Kidney epithelial cell (primary cell): ENCODE results near the gene PDCD5. TPM values are rescaled to one million over a fixed set of nuclear protein-coding genes. Genes with fewer than 3 reads are reported as not detected.

Source experiments
- DNase-seq: peaks from one replicate; pipeline ENCODE4 v3.0.0-alpha.2; 2010; ENCODE audit warnings: low read depth
- H3K27me3 ChIP-seq: 2 replicates; pipeline ENCODE4 v1.6.0; 2011; ENCODE audit warnings: low read length; ENCODE audit not compliant: control insufficient read depth, insufficient read depth
- H3K36me3 ChIP-seq: 2 replicates; pipeline ENCODE4 v1.5.1; 2011; ENCODE audit warnings: low read length; ENCODE audit not compliant: control insufficient read depth, insufficient read depth
- H3K4me3 ChIP-seq: 2 replicates; pipeline ENCODE4 v1.5.1; 2011; ENCODE audit warnings: low read depth, mild to moderate bottlenecking, control low read depth, low read length
- total RNA-seq: library from RNA; depleted of rRNA; stranded (reverse); fragments of >200 nt; gene quantifications from 2 replicates; pipeline ENCODE4 v1.2.3, GENCODE V29; 2015
- TF ChIP-seq, protein P1 (sequence below): IDR thresholded peaks from 2 replicates; pipeline ENCODE4 v1.5.1; 2011; ENCODE audit warnings: mild to moderate bottlenecking, moderate library complexity, low read length, control low read depth, inconsistent platforms; ENCODE audit not compliant: insufficient read depth, poor library complexity, severe bottlenecking

The PDCD5 gene
- total RNA-seq, 1 donor from 2014 or later, result 246 TPM

DNA sequence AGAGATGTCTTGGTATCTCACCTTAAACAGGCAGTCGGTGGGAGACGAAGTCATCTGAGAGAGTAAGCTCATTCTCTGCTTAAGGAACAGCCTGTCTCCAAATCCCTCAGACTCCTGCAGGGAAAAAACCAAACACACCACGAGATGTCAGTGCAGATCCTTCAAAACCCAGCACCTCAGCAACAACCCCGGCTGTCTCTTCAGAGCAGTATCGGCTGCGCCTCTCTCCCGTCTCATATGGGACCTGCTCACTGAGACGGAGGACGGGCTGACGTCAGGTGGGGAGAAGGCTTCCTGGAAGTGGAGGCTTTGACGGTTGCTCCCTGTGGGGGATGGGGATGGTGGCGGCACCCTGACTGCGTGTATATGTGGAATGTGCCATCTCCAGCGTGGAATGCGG lies 50.4 kb downstream of the PDCD5 start:
- DNase-seq, result no peak
- Histone ChIP-seq H3K4me3 (no peak overlapping the region), H3K36me3 (peaks cover 3% of the 10 kb centered on the region), H3K27me3 (no peaks in the 10 kb centered on the region)
- TF ChIP-seq, protein P1, sequence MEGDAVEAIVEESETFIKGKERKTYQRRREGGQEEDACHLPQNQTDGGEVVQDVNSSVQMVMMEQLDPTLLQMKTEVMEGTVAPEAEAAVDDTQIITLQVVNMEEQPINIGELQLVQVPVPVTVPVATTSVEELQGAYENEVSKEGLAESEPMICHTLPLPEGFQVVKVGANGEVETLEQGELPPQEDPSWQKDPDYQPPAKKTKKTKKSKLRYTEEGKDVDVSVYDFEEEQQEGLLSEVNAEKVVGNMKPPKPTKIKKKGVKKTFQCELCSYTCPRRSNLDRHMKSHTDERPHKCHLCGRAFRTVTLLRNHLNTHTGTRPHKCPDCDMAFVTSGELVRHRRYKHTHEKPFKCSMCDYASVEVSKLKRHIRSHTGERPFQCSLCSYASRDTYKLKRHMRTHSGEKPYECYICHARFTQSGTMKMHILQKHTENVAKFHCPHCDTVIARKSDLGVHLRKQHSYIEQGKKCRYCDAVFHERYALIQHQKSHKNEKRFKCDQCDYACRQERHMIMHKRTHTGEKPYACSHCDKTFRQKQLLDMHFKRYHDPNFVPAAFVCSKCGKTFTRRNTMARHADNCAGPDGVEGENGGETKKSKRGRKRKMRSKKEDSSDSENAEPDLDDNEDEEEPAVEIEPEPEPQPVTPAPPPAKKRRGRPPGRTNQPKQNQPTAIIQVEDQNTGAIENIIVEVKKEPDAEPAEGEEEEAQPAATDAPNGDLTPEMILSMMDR, result no peak

Other genes starting within 250 kb of the PDCD5 start
- 12.5 and 13.9 TPM in 2 replicates for gene ZNF507, start 235.6 kb upstream of the PDCD5 start, total RNA-seq
- gene DPY19L3, start 175.4 kb upstream of the PDCD5 start, total RNA-seq, result 20.9 and 25.0 TPM in 2 replicates
- 18.8 TPM in 2 replicates for gene ANKRD27, start 94.0 kb downstream of the PDCD5 start, total RNA-seq
- 0.21 and 0.79 TPM in 2 replicates for gene RGS9BP, start 94.7 kb downstream of the PDCD5 start, total RNA-seq
- gene NUDT19, start 110.6 kb downstream of the PDCD5 start, total RNA-seq, result 12.8 and 17.1 TPM in 2 replicates
- gene TDRD12, start 138.6 kb downstream of the PDCD5 start, total RNA-seq, result 0.29 and 0.34 TPM in 2 replicates